CD14-positive monocyte (primary cell): ENCODE measurements around the gene NUDT16. TPM values are rescaled to one million over a fixed set of nuclear protein-coding genes. Genes with fewer than 3 reads are reported as not detected.

Experiments used
- DNase-seq, 3 donors: peaks; one replicate each; pipeline ENCODE4 v3.0.0-alpha.2; 2011 to 2022
- H2AFZ ChIP-seq: 2 replicates; pipeline ENCODE4 v1.6.0; 2012; ENCODE audit warnings: mild to moderate bottlenecking, low read depth, low read length, inconsistent platforms; ENCODE audit not compliant: insufficient read depth, poor library complexity, severe bottlenecking
- H3K27ac ChIP-seq, 2 donors: 1 replicate in 1 of 2; 2 replicates in 1 of 2; pipeline ENCODE4 v1.5.1; 2012 to 2013; ENCODE audit warnings: low read length in 2 of 2, control low read depth in 1 of 2, inconsistent platforms in 1 of 2, low read depth in 1 of 2, mild to moderate bottlenecking in 1 of 2
- H3K27me3 ChIP-seq, 2 donors: one replicate each; pipeline versions ENCODE4 v1.6.0 to v1.6.1; 2011 to 2013; ENCODE audit warnings: low read length in 2 of 2; ENCODE audit not compliant: control insufficient read depth in 2 of 2, insufficient read depth in 2 of 2
- H3K36me3 ChIP-seq, 2 donors: replicated peaks in 1 of 2; 1 replicate in 1 of 2; 2 replicates in 1 of 2; pipeline versions ENCODE4 v1.5.1 to v1.6.1; 2012 to 2013; ENCODE audit warnings: low read length in 2 of 2, control low read depth in 1 of 2, inconsistent platforms in 1 of 2, mild to moderate bottlenecking in 1 of 2; ENCODE audit not compliant: insufficient read depth in 2 of 2, control insufficient read depth in 1 of 2
- H3K4me1 ChIP-seq, 2 donors: 1 replicate in 1 of 2; 2 replicates in 1 of 2; pipeline versions ENCODE4 v1.5.1 to v1.6.1; 2012 to 2013; ENCODE audit warnings: low read length in 2 of 2, control low read depth in 1 of 2, inconsistent platforms in 1 of 2, mild to moderate bottlenecking in 1 of 2, moderate library complexity in 1 of 2; ENCODE audit not compliant: insufficient read depth in 2 of 2, control insufficient read depth in 1 of 2
- H3K4me2 ChIP-seq: replicated peaks from 2 replicates; pipeline ENCODE3; 2012; ENCODE audit warnings: low read length, moderate library complexity, mild to moderate bottlenecking; ENCODE audit not compliant: poor library complexity, severe bottlenecking; ENCODE audit errors: extremely low read depth
- H3K4me3 ChIP-seq, 3 experiments: fragments of 200-600 bp in 1 of 3; sonication (generic) in 1 of 3; replicated peaks in 1 of 3; 1 replicate in 2 of 3; 2 replicates in 1 of 3; pipeline ENCODE4 v1.5.1; 2011 to 2013; ENCODE audit warnings: low read length in 3 of 3, mild to moderate bottlenecking in 3 of 3, control low read depth in 2 of 3, low read depth in 2 of 3, inconsistent platforms in 1 of 3, moderate library complexity in 1 of 3
- H3K79me2 ChIP-seq: 2 replicates; pipeline ENCODE4 v1.6.0; 2012; ENCODE audit warnings: mild to moderate bottlenecking, control low read depth, inconsistent platforms, low read length, moderate library complexity; ENCODE audit not compliant: insufficient read depth
- H3K9ac ChIP-seq: 2 replicates; pipeline ENCODE4 v1.6.0; 2017; ENCODE audit warnings: low read length, mild to moderate bottlenecking; ENCODE audit not compliant: insufficient read depth, poor library complexity, severe bottlenecking
- H3K9me3 ChIP-seq, 2 donors: replicated peaks in 1 of 2; 1 replicate in 1 of 2; 2 replicates in 1 of 2; pipeline versions ENCODE4 v1.5.1 to v1.6.1; 2012 to 2013; ENCODE audit warnings: low read length in 2 of 2, control low read depth in 1 of 2; ENCODE audit not compliant: control insufficient read depth in 1 of 2, insufficient read depth in 1 of 2
- H4K20me1 ChIP-seq: 2 replicates; pipeline ENCODE4 v1.6.0; 2012; ENCODE audit warnings: mild to moderate bottlenecking, low read length, control low read depth, moderate library complexity; ENCODE audit not compliant: insufficient read depth
- H3K27ac Mint-ChIP-seq, 7 donors: one replicate each; pipeline ENCODE4 v1.8.0; 2020; ENCODE audit warnings: mild to moderate bottlenecking in 7 of 7, mixed read lengths in 7 of 7, moderate library complexity in 6 of 7, inconsistent platforms in 2 of 7
- H3K27me3 Mint-ChIP-seq, 3 donors: one replicate each; pipeline ENCODE4 v1.8.0; 2021 to 2022; ENCODE audit warnings: low read depth in 3 of 3, mild to moderate bottlenecking in 3 of 3, mixed read lengths in 3 of 3, moderate library complexity in 3 of 3, inconsistent platforms in 1 of 3
- H3K36me3 Mint-ChIP-seq, 2 donors: one replicate each; pipeline ENCODE4 v1.8.0; 2020; ENCODE audit warnings: mixed read lengths in 2 of 2, inconsistent platforms in 1 of 2, mild to moderate bottlenecking in 1 of 2
- H3K4me1 Mint-ChIP-seq: one replicate; pipeline ENCODE4 v1.8.0; 2020; ENCODE audit warnings: mild to moderate bottlenecking, mixed read lengths
- H3K4me3 Mint-ChIP-seq, 2 donors: one replicate each; pipeline ENCODE4 v1.8.0; 2020; ENCODE audit warnings: mild to moderate bottlenecking in 2 of 2, mixed read lengths in 2 of 2, moderate library complexity in 1 of 2
- H3K9me3 Mint-ChIP-seq, 7 donors: one replicate each; pipeline ENCODE4 v1.8.0; 2020 to 2022; ENCODE audit warnings: mixed read lengths in 7 of 7, mild to moderate bottlenecking in 6 of 7, moderate library complexity in 6 of 7, inconsistent platforms in 2 of 7
- WGBS: methylation state at CpG from one replicate; pipeline ENCODE4 v1.1.5; 2013; ENCODE audit warnings: missing lambda C conversion rate; ENCODE audit not compliant: insufficient coverage; 5-methylcytosine and 5-hydroxymethylcytosine counted together
- intact Hi-C, 2 donors: fragments of 100-400 bp; cut with micrococcal nuclease; formaldehyde crosslinking; loops; one replicate each; pipeline versions ENCODE4 v1.15.0 to v1.15.1; 2023
- polyA plus RNA-seq, 3 donors: library from polyadenylated mRNA; depleted of rRNA in 1 of 3; unstranded in 2 of 3; stranded (reverse) in 1 of 3; fragments of 300-500 nt in 2 of 3; fragments of >200 nt in 1 of 3; fragmentation: Illumina TruSeq in 2 of 3; gene quantifications; 1 replicate in 2 of 3; 2 replicates in 1 of 3; pipeline ENCODE4 v1.2.3, GENCODE V29; 2012 to 2021
- TF ChIP-seq, protein P1 (sequence below): fragments of 200-600 bp; IDR thresholded peaks from one replicate; pipeline ENCODE4 v1.8.0; 2022; ENCODE audit warnings: antibody characterized with exemption, mild to moderate bottlenecking

The NUDT16 gene
- polyA plus RNA-seq, 3 donors = 23.6 to 27.0 (median 27.0) TPM

DNA sequence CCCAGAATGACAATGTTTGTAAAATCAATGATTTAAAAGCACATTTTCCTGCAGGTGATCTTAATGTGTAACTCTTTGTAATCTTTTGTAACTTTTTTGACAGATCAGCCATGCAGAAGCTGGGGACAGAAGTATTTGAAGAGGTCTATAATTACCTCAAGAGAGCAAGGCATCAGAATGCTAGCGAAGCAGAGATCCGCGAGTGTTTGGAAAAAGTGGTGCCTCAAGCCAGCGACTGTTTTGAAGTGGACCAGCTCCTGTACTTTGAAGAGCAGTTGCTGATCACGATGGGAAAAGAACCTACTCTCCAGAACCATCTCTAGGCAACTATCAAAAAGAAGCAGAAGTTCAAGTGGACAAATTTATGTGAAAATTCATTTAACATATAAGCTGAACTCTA, 32.1 kb upstream of the NUDT16 start:
- no peaks in the 10 kb centered on the region for H3K4me1 ChIP-seq
- H4K20me1 ChIP-seq = peaks cover 13% of the 10 kb centered on the region
- Mint-ChIP-seq H3K27ac (no peak overlapping the region), H3K36me3 (peaks cover 10 to 22% of the 10 kb centered on the region in 2 donors), H3K4me3 (no peak overlapping the region), H3K9me3 (peaks cover 0 to 7% (median 2%) of the 10 kb centered on the region in 7 donors), H3K4me1 (peaks cover 9% of the 10 kb centered on the region), H3K27me3 (no peaks in the 10 kb centered on the region)
- no peaks in the 10 kb centered on the region for H3K79me2 ChIP-seq
- intact Hi-C loops = no loop called here
- H2AFZ ChIP-seq = no peak overlapping the region
- peaks cover 0 to 7% of the 10 kb centered on the region in 2 donors for H3K36me3 ChIP-seq
- no peak overlapping the region for H3K4me3 ChIP-seq
- no peaks in the 10 kb centered on the region for H3K27me3 ChIP-seq
- no peak overlapping the region for H3K4me2 ChIP-seq
- no peak for DNase-seq
- no peak overlapping the region for H3K27ac ChIP-seq
- no CpG with 5 or more reads among the region's 5 CpGs for WGBS
- no peak overlapping the region for H3K9ac ChIP-seq
- TF ChIP-seq, protein P1, sequence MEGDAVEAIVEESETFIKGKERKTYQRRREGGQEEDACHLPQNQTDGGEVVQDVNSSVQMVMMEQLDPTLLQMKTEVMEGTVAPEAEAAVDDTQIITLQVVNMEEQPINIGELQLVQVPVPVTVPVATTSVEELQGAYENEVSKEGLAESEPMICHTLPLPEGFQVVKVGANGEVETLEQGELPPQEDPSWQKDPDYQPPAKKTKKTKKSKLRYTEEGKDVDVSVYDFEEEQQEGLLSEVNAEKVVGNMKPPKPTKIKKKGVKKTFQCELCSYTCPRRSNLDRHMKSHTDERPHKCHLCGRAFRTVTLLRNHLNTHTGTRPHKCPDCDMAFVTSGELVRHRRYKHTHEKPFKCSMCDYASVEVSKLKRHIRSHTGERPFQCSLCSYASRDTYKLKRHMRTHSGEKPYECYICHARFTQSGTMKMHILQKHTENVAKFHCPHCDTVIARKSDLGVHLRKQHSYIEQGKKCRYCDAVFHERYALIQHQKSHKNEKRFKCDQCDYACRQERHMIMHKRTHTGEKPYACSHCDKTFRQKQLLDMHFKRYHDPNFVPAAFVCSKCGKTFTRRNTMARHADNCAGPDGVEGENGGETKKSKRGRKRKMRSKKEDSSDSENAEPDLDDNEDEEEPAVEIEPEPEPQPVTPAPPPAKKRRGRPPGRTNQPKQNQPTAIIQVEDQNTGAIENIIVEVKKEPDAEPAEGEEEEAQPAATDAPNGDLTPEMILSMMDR = no peak
- no peaks in the 10 kb centered on the region for H3K9me3 ChIP-seq

DNA sequence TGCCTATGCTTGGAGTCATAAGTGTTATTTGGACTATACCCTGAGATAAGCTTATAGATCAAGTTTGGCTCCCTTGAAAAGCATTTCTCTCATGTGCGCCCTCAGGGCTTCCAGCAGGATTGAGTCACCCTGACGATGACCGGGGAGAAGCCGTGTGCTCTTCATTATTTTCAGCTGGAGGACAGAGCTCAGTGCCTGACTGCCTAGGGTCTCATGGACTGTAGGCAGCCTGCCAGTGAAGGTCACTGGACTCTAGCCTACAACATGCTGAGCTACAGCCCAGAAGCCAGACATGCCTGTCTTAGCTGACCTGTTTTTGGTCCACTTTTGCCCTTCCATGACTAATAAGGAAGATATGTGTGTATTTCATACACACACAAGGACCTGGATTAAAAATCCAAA, 31.6 kb upstream of the NUDT16 start:
- Histone ChIP-seq H3K4me1 (no peaks in the 10 kb centered on the region), H3K4me2 (no peak overlapping the region), H3K9ac (no peak overlapping the region), H3K27me3 (no peaks in the 10 kb centered on the region), H3K4me3 (no peak overlapping the region), H3K27ac (no peak overlapping the region), H3K79me2 (no peaks in the 10 kb centered on the region), H3K9me3 (no peaks in the 10 kb centered on the region), H2AFZ (no peak overlapping the region), H3K36me3 (peaks cover 0 to 8% of the 10 kb centered on the region in 2 donors), H4K20me1 (peaks cover 18% of the 10 kb centered on the region)
- no peak overlapping the region for H3K4me3 Mint-ChIP-seq
- no peak overlapping the region for H3K27ac Mint-ChIP-seq
- H3K27me3 Mint-ChIP-seq = no peaks in the 10 kb centered on the region
- peaks cover 0 to 4% (median 0%) of the 10 kb centered on the region in 7 donors for H3K9me3 Mint-ChIP-seq
- 96% methylated on average over 4 of the region's 4 CpGs for WGBS
- peaks cover 9% of the 10 kb centered on the region for H3K4me1 Mint-ChIP-seq
- no peak for DNase-seq
- TF ChIP-seq, protein P1 = no peak
- intact Hi-C loops = no loop called here
- peaks cover 9 to 22% of the 10 kb centered on the region in 2 donors for H3K36me3 Mint-ChIP-seq
